ENCODE data around the gene USF2. TPM values are rescaled to one million over a fixed set of nuclear protein-coding genes. Genes with fewer than 3 reads are reported as not detected.
A peak's percentile ranks its signal among the peaks of the same experiment; 100 is the strongest.

USF2 gene
- polyA plus RNA-seq, 2 of the 4 experiments (the other 2 are of a cell fraction): 118 to 141 TPM

DNA sequence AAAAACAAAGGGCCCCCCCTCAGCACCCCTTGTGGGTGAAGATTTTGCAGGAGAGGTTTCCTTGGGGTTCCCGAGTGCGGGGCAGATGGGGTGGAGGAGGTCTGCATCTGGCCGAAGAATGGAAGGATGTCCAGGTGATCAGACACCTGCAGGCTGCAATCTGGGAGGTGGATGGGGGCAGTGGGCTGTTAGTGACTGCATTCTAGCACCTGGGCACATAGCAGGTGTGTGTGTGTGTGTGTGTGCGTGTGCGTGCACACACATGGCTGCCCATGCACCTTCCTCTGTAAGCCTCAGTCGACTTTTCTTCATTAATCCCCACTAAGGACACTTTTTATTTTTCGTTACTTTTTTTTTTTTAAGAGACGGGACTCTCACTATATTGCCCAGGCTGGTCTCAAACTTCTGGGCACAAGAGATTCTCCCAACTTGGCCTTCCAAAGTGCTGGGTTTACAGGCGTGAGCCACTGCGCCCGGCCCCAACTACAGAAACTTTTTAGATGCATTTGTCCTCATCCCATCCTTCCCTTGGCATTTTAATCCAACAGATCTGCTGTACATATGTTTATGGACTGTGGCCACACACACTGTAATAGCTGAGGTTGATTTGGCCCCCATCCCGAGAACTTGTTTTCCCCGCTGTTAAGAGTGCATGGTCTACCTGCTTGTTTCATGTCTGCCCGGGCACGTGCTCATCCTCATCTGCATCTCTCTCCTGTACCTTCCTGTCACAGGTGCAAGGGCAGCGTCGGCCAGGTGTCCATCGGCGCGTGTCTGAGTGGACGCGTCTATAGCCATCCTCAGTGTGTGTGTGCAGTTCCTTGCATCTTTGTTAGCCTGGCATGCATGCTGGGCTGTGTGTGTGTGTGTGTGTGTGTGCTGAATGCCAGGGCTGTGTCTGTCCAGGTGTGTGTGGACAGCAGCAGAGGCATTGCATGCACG is 23.9 kb downstream of the USF2 start:
- ATAC-seq (peak in 1 of 2 experiments; percentile 7; a peak in 3 of 6 replicates), DNase-seq (ENCODE audit: low read depth in 1 of 2, low spot score in 1 of 2) (no peak), FAIRE-seq (no peak)
- Histone ChIP-seq H3K9me3 (no peaks in the 10 kb centered on the region), H3K27ac (no peak overlapping the region), H3K4me1 (no peaks in the 10 kb centered on the region), H3K4me3 (no peak overlapping the region), H3K4me2 (no peak overlapping the region)
- TF ChIP-seq FOXS1 (CRISPR knock-in tag; IDR thresholded peaks at IDR 0.05) (no peak), POLR2AphosphoS2 (conservative IDR thresholded peaks at IDR 0.05; ENCODE audit: low read length) (no peak), RFX5 (IDR thresholded peaks at IDR 0.05) (no peak), CHD2 (IDR thresholded peaks at IDR 0.05; ENCODE audit: low read length, partially characterized antibody) (no peak), ZC3H11A (IDR thresholded peaks at IDR 0.05) (no peak), SMC3 (IDR thresholded peaks at IDR 0.05) (no peak), EP300 (IDR thresholded peaks at IDR 0.05) (no peak), HOXB13 (CRISPR knock-in tag; IDR thresholded peaks at IDR 0.05; ENCODE audit: low read depth) (no peak), POLR2A (IDR thresholded peaks at IDR 0.05; ENCODE audit: low read length) (no peak), HDAC2 (IDR thresholded peaks at IDR 0.05) (no peak), JUNB (IDR thresholded peaks at IDR 0.05) (no peak), REST (IDR thresholded peaks at IDR 0.05) (no peak), EHF (CRISPR knock-in tag; IDR thresholded peaks at IDR 0.05) (no peak)
- TF ChIP-seq, protein P1, sequence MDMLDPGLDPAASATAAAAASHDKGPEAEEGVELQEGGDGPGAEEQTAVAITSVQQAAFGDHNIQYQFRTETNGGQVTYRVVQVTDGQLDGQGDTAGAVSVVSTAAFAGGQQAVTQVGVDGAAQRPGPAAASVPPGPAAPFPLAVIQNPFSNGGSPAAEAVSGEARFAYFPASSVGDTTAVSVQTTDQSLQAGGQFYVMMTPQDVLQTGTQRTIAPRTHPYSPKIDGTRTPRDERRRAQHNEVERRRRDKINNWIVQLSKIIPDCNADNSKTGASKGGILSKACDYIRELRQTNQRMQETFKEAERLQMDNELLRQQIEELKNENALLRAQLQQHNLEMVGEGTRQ (IDR thresholded peaks at IDR 0.05): no peak
- TF ChIP-seq, protein P2, sequence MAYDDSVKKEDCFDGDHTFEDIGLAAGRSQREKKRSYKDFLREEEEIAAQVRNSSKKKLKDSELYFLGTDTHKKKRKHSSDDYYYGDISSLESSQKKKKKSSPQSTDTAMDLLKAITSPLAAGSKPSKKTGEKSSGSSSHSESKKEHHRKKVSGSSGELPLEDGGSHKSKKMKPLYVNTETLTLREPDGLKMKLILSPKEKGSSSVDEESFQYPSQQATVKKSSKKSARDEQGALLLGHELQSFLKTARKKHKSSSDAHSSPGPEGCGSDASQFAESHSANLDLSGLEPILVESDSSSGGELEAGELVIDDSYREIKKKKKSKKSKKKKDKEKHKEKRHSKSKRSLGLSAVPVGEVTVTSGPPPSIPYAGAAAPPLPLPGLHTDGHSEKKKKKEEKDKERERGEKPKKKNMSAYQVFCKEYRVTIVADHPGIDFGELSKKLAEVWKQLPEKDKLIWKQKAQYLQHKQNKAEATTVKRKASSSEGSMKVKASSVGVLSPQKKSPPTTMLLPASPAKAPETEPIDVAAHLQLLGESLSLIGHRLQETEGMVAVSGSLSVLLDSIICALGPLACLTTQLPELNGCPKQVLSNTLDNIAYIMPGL (CRISPR knock-in tag; IDR thresholded peaks at IDR 0.05; ENCODE audit: borderline replicate concordance): no peak
- WGBS (ENCODE audit: missing lambda C conversion rate): 41% methylated on average over 23 of the region's 23 CpGs
- ChIA-PET POLR2A (no interaction called here), CTCF (interaction anchor here (1.1 to 4.4 kb wide), 2 partner anchors 11 to 23 kb away, joined by 3 to 27 read pairs; partner anchors contain the start of gene HAMP)

- CTCF ChIA-PET: interaction anchor here (1.2 kb wide), 1 partner anchor 15 kb away, joined by 4 read pairs; no protein-coding TSS in a partner anchor
- DNase-seq (ENCODE audit: low read depth in 1 of 2, low spot score in 1 of 2) (no peak), ATAC-seq (peak; percentile 17 to 20; a peak in 3 of 6 replicates), FAIRE-seq (no peak)
- 20% methylated on average over 7 of the region's 7 CpGs for WGBS (ENCODE audit: missing lambda C conversion rate)
- POLR2A ChIA-PET: no interaction called here
- Histone ChIP-seq H3K4me1 (no peaks in the 10 kb centered on the region), H3K9me3 (no peaks in the 10 kb centered on the region), H3K4me3 (no peak overlapping the region), H3K4me2 (no peak overlapping the region), H3K27ac (no peak overlapping the region)
- TF ChIP-seq CHD2 (IDR thresholded peaks at IDR 0.05; ENCODE audit: low read length, partially characterized antibody) (no peak), ESRRA (IDR thresholded peaks at IDR 0.05; ENCODE audit: borderline replicate concordance, low read length) (no peak), ATOH8 (CRISPR knock-in tag; IDR thresholded peaks at IDR 0.05; ENCODE audit: low read depth) (no peak), HOXB13 (CRISPR knock-in tag; IDR thresholded peaks at IDR 0.05; ENCODE audit: low read depth) (no peak), MAX (IDR thresholded peaks at IDR 0.05) (no peak), RNF2 (IDR thresholded peaks at IDR 0.05; ENCODE audit: borderline replicate concordance, low read depth) (no peak), E2F6 (IDR thresholded peaks at IDR 0.05; ENCODE audit: borderline replicate concordance, low read depth) (no peak), TFCP2L1 (CRISPR knock-in tag; IDR thresholded peaks at IDR 0.05) (no peak), GATA3 (IDR thresholded peaks at IDR 0.05; ENCODE audit: borderline replicate concordance) (no peak), POLR2AphosphoS2 (conservative IDR thresholded peaks at IDR 0.05; ENCODE audit: low read length) (no peak), EP300 (IDR thresholded peaks at IDR 0.05) (no peak), ZNF302 (CRISPR knock-in tag; IDR thresholded peaks at IDR 0.05) (no peak), FOSL2 (IDR thresholded peaks at IDR 0.05) (no peak), FOSL2 (CRISPR knock-in tag; IDR thresholded peaks at IDR 0.05) (no peak), HEYL (CRISPR knock-in tag; IDR thresholded peaks at IDR 0.05) (no peak), CBX2 (IDR thresholded peaks at IDR 0.05; ENCODE audit: borderline replicate concordance, low read depth) (no peak), TP53 (CRISPR knock-in tag; IDR thresholded peaks at IDR 0.05) (no peak)
These were observed 24.6 kb downstream of the USF2 start for GRCh38 chr19:35293363-35293739.

All from A549 (cell line).